HG02943 (cell line): ENCODE results near the gene CAB39L.

Experiments
- ATAC-seq: cut with Tn5 transposase; IDR thresholded peaks from one replicate; pipeline ENCODE4 v1.9.1; 2021; ENCODE audit warnings: mild to moderate bottlenecking, low read depth, moderate library complexity; ENCODE audit not compliant: unreplicated experiment

Gene CAB39L

DNA sequence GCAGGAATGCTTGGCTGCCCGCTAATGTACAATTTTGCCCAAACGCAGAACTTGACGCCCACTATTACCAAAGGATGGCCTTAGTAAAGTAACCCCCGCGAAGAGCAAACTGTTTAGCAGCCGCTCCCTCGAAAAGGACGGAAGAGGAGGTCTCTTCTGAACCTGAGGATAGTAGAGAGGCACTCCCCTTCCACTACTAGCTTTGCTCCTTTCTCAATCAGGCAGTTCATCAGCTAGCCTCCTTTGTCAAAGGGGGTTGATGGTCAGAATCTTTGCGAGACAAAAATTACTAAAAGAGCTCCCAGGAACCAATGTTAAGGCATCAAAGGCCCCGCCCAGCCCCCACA is 534 bp downstream of the CAB39L start:
- no peak for ATAC-seq

- no peak for ATAC-seq
These were observed 2.0 kb downstream of the CAB39L start for GRCh38 chr13:49441846-49442245.

DNA sequence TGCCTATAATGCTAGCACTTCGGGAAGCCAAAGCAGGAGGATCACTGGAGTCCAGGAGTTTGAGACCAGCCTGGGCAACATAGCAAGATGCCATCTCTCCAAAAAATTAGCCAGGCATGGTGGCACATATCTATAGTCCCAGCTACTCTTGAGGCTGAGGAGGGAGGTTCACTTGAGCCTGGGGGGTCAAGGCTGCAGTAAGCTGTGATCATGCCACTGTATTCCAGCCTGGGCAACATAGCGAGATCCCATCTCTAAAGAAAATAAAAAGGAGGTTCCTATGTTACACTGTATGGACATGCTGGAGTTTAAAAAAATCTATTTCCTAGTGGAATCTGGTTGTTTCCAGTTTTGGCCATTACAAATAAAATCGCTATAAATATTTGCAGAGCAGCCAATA is 2.6 kb downstream of the CAB39L start:
- no peak for ATAC-seq

DNA sequence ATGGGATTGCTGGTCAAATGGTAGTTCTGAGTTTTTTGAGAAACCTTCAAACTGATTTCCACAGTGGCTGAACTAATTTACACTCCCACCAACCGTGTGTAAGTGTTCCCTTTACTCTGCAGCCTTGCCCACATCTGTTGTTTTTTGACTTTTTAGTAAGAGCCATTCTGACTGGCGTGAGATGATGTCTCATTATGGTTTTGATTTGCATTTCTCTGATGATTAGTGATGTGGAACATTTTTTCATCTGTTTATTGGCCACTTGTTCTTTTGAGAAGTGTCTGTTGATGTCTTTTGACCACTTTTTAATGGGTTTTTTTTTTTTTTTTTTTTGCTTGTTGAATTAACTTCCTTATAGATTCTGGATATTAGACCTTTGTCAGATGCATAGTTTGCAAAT is 4.3 kb downstream of the CAB39L start:
- ATAC-seq, result no peak

DNA sequence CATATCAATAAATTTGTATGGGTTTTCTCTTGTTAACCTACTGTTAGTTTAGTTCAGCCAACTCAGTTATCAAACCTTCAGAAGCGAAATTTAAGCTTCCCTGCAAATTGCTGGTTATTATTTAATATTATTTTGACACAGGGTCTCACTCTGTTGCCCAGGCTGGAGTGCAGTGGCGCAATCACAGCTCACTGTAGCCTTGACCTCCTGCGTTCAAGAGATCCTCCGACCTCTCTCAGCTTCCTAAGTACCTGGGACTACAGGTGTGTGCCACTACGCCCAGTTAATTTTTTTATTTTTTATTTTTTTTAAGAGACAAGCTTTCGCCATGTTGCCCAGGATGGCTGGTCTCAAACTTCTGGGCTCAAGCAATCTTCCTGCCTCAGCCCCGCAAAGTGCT is 6.2 kb downstream of the CAB39L start:
- no peak for ATAC-seq

GRCh38 chr13:49436890-49437289 is 7.0 kb downstream of the CAB39L start:
- no peak for ATAC-seq

DNA sequence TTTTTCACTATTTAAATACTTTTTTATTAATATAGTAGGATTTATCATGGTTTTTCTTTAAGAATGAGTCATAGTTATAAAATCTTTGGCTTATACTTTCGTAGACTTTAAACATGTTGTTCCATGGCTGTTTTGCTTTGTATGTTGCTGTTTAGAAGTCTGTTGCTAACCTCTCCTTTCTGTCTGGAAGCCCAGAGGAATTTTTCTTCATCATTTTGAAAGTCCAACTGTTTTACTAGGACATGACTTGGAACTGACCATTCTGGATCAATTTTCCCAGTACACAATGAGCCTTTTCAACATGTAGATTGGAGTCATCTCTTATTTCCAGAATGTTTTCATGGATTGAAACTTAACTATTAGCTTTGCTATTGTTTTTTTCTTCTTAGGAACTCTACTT is 7.9 kb downstream of the CAB39L start:
- no peak for ATAC-seq

GRCh38 chr13:49429121-49429520 is 14.7 kb downstream of the CAB39L start:
- no peak for ATAC-seq

DNA sequence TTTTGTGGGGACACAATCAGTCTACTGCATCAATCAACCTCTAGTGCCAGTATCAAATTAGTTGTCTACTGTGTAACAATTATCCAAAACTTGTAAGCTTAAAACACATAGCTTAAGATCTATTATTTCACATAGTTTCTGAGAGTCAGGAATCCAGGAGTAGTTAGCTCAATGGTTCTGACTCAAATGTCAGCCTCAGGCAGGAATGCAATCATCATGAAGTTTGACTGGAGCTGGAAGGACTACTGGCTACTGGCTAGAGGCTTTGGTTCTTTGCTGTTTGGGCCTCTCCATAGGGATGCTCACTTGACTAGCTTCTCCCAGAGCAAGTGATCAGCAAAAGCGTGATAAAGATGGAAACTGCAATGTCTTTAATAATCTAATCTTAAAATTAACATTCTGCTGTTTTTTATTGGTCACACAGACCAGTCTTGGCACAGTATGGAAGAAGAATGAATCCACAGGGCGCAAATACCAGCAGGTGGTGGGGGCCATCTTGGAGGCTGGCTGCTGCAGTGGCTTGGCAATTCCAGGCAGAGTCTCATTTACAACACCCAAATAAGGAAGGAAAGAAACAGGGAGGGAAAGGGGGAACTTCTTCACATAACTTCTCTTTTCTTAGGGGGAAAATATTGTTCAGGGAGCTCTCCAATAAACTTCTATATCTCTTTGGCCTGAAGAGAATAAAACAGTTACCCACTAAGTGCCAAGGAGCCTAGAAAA is 15.7 kb downstream of the CAB39L start:
- no peak for ATAC-seq

- no peak for ATAC-seq
These were observed 19.8 kb downstream of the CAB39L start for GRCh38 chr13:49424011-49424560.

DNA sequence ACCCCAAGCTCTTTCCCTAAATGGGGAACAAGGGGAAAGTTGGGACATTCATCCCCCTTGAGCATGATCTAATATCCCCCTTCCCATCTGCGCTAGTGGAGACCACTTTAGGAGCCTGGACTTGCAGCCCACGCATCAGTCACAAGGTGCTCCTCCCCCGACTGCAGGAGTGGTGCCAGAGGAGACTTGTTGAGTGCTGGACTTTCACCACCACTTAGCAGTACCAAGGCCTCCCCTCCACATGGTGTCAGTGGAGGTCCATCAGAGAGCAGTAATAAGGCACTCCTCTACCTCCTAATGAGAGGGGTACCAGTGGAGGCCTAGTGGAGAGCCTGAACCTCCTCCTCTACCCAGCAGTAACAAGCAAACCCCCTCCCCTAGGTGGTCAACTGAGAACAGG is 22.5 kb downstream of the CAB39L start:
- no peak for ATAC-seq

GRCh38 chr13:49419276-49419675 is 24.6 kb downstream of the CAB39L start:
- ATAC-seq, result no peak

DNA sequence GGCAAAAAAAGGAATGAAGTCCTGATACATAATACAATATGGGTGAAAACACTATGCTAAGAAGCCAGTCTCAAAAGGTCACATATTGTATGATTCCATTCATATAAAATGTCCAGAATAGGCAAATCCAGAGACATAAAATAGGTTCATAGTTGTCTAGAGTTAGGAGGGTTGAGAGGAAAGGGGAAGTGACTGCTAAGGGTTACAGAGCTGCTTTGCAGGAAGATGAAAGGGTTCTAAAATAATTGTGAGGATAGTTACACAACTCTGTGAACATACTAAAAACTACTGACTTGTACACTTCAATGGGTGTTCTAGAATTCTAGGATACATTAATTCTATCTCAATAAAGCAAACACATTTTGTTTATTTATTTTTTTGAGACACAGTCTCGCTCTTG is 25.7 kb downstream of the CAB39L start:
- ATAC-seq, result no peak

DNA sequence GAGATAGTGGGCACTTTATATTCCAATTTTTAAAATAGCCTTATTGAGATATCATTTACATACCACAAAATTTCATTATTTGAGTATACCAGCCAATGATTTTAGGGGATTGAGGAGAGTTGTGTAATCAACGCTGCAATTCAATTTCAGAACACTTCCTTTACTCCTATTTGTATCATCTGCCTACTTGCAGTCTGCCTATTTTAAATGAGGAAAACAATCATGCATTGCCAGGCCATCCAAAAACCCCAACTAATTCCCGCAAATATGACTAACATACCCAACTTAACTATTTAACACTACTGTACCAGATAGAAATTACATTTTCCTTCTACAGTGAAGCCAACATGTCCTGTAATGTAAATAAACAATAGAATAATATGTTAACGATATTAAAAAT is 26.7 kb downstream of the CAB39L start:
- no peak for ATAC-seq

DNA sequence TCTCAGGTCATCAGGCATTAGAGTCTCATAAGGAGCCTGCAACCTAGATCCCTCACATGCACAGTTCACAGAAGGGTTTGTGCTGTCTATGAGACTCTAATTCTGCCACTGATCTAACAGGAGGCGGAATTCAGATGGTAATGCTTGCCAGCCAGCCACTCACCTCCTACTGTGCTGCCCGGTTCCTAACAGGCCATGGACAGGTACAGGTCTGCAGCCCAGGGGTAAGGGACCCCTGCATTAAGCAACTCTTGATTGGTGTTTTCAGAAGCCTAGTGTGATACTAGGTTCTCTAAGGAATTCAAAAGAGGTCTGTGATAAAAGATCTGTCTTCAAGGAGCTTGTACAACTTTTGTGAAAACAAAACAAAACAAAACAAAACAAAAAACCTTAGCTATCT is 31.1 kb downstream of the CAB39L start:
- no peak for ATAC-seq

DNA sequence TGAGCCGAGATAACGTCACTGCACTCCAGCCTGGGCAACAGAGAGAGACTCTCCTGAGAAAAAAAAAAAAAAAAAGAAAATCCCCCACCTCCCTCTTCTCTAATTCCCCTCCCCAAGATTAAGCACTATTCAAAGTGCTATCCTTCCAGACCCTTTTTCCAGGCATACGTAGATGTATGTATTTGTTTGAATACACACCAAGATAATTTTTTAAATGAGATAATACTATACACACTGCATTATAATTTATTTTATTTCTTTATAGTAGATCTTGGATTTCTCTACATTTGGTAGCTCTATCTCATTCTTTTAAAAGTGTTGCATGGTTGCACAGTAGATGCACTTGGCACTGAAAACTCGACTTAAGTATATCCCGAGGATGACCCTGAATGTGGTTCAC is 32.5 kb downstream of the CAB39L start:
- ATAC-seq, result no peak

GRCh38 chr13:49410477-49410876 is 33.4 kb downstream of the CAB39L start:
- no peak for ATAC-seq

DNA sequence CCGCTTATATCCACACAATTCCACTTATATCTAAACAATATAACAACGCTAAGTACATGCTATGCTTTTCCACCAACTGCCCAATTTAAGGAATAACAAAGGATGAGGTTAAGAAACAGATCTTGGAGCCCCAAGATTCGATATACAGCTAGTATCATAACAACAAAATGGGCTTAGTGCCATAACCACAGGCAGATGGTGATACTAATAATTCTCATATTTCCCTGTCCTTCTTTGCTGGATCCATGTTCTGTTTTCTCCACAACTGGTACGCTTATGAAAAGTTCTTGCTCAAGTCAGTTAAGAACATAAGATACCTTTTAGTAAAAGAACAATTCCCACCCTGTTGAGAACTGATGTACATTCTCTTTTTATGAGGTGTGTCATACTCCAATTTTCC is 33.9 kb downstream of the CAB39L start:
- ATAC-seq, result no peak

GRCh38 chr13:49409008-49409407 is 34.9 kb downstream of the CAB39L start:
- ATAC-seq, result no peak

GRCh38 chr13:49407936-49408335 is 35.9 kb downstream of the CAB39L start:
- ATAC-seq, result no peak

GRCh38 chr13:49407068-49407467 is 36.8 kb downstream of the CAB39L start:
- no peak for ATAC-seq

- no peak for ATAC-seq
These were observed 39.2 kb downstream of the CAB39L start for GRCh38 chr13:49404703-49405020.
